Prostate gland (tissue), 2 donors: ENCODE results near the gene MALRD1.

Experiments
- POLR2A ChIP-seq: fragments of 450-650 bp; IDR thresholded peaks from one replicate; pipeline ENCODE4 v1.6.1; 2016; ENCODE audit warnings: antibody characterized with exemption, mild to moderate bottlenecking
- TF ChIP-seq, protein P1 (sequence below), 4 experiments: fragments of 200-600 bp in 2 of 4; fragments of 450-650 bp in 2 of 4; sonication (generic) in 2 of 4; IDR thresholded peaks; 1 replicate in 3 of 4; 2 replicates in 1 of 4; pipeline ENCODE4 v1.5.1; 2016 to 2019; ENCODE audit warnings: antibody characterized with exemption in 4 of 4, mild to moderate bottlenecking in 2 of 4, moderate library complexity in 2 of 4

DNA sequence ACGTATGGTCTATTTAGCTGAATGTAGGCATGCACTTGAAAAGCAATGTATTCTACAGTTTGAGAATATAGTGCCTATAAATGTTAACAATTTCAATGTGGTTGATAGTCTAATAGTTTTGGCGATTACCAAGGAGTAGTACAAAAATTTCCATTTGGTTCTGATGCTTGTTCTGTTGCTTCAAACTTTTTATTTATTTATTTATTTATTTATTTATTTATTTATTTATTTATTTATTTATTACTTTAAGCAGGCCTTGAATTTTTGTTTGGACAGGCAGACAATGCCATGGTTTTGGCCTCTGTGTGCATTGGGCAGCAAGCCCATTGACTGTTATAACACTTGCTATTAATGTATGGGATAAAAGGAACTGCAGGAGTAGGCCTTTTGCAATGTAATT lies 36.5 kb upstream of the MALRD1 start:
- TF ChIP-seq, protein P1, sequence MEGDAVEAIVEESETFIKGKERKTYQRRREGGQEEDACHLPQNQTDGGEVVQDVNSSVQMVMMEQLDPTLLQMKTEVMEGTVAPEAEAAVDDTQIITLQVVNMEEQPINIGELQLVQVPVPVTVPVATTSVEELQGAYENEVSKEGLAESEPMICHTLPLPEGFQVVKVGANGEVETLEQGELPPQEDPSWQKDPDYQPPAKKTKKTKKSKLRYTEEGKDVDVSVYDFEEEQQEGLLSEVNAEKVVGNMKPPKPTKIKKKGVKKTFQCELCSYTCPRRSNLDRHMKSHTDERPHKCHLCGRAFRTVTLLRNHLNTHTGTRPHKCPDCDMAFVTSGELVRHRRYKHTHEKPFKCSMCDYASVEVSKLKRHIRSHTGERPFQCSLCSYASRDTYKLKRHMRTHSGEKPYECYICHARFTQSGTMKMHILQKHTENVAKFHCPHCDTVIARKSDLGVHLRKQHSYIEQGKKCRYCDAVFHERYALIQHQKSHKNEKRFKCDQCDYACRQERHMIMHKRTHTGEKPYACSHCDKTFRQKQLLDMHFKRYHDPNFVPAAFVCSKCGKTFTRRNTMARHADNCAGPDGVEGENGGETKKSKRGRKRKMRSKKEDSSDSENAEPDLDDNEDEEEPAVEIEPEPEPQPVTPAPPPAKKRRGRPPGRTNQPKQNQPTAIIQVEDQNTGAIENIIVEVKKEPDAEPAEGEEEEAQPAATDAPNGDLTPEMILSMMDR (IDR thresholded peaks at IDR 0.05), result no peak
- no peak for TF ChIP-seq POLR2A
